ENCODE data around the gene CTAG1A. TPM values are rescaled to one million over a fixed set of nuclear protein-coding genes. Genes with fewer than 3 reads are reported as not detected.

CTAG1A gene
- total RNA-seq, 2 experiments from 2014 or later = not detected

GRCh38 chrX:154592505-154592904, 7.6 kb downstream of the CTAG1A start:
- Mint-ChIP-seq H3K4me1 (peaks cover 7% of the 10 kb centered on the region), H3K4me3 (no peak overlapping the region), H3K27ac (no peak overlapping the region), H3K9me3 (no peaks in the 10 kb centered on the region), H3K36me3 (ENCODE audit: low read depth) (peaks cover 4% of the 10 kb centered on the region), H3K27me3 (peaks cover 12% of the 10 kb centered on the region)
- ChIA-PET CTCF (no interaction called here), POLR2A (no interaction called here)
- no peak for DNase-seq

- Mint-ChIP-seq H3K9me3 (peaks cover 4% of the 10 kb centered on the region), H3K36me3 (ENCODE audit: low read depth) (peaks cover 4% of the 10 kb centered on the region), H3K4me3 (no peak overlapping the region), H3K4me1 (peaks cover 7% of the 10 kb centered on the region), H3K27ac (no peak overlapping the region), H3K27me3 (peaks cover 12% of the 10 kb centered on the region)
- ChIA-PET POLR2A (no interaction called here), CTCF (no interaction called here)
- no peak for DNase-seq
Observed at GRCh38 chrX:154593201-154593600, 8.3 kb downstream of the CTAG1A start.

- H3K36me3 Mint-ChIP-seq (ENCODE audit: low read depth) = peaks cover 4% of the 10 kb centered on the region
Observed at GRCh38 chrX:154594491-154594890, 9.6 kb downstream of the CTAG1A start.

GRCh38 chrX:154595559-154596249, 10.8 kb downstream of the CTAG1A start:
- ChIA-PET POLR2A (interaction anchor here (0.9 kb wide), 1 partner anchor 117 kb away, joined by 3 read pairs; no protein-coding TSS in a partner anchor), CTCF (no interaction called here)
- Mint-ChIP-seq H3K36me3 (ENCODE audit: low read depth) (peaks cover 4% of the 10 kb centered on the region), H3K27me3 (peaks cover 12% of the 10 kb centered on the region), H3K4me3 (no peak overlapping the region), H3K4me1 (peaks cover 12% of the 10 kb centered on the region), H3K27ac (no peak overlapping the region), H3K9me3 (peaks cover 4% of the 10 kb centered on the region)
- DNase-seq = no peak

More at GRCh38 chrX:154594491-154594890, 9.6 kb downstream of the CTAG1A start:
- Mint-ChIP-seq H3K27ac (no peak overlapping the region), H3K4me3 (no peak overlapping the region), H3K27me3 (peaks cover 12% of the 10 kb centered on the region), H3K4me1 (peaks cover 7% of the 10 kb centered on the region), H3K9me3 (peaks cover 4% of the 10 kb centered on the region)
- no peak for DNase-seq
- POLR2A ChIA-PET = no interaction called here
- CTCF ChIA-PET = interaction anchor here (1.2 kb wide), 1 partner anchor 154 kb away, joined by 4 read pairs; no protein-coding TSS in a partner anchor

GRCh38 chrX:154596290-154596929, 11.5 kb downstream of the CTAG1A start:
- DNase-seq = no peak
- POLR2A ChIA-PET = interaction anchor here (0.9 kb wide), 1 partner anchor 117 kb away, joined by 3 read pairs; no protein-coding TSS in a partner anchor
- Mint-ChIP-seq H3K27me3 (peaks cover 12% of the 10 kb centered on the region), H3K4me1 (peaks cover 12% of the 10 kb centered on the region), H3K4me3 (no peak overlapping the region), H3K9me3 (peaks cover 4% of the 10 kb centered on the region), H3K27ac (no peak overlapping the region), H3K36me3 (ENCODE audit: low read depth) (peaks cover 4% of the 10 kb centered on the region)
- CTCF ChIA-PET = no interaction called here

GRCh38 chrX:154597221-154597620, 12.3 kb downstream of the CTAG1A start:
- ChIA-PET POLR2A (no interaction called here), CTCF (no interaction called here)
- H3K4me1 Mint-ChIP-seq = peaks cover 12% of the 10 kb centered on the region
- peaks cover 4% of the 10 kb centered on the region for H3K9me3 Mint-ChIP-seq
- peaks cover 11% of the 10 kb centered on the region for H3K27me3 Mint-ChIP-seq
- no peak for DNase-seq
- no peak overlapping the region for H3K27ac Mint-ChIP-seq
- H3K36me3 Mint-ChIP-seq (ENCODE audit: low read depth) = peaks cover 3% of the 10 kb centered on the region
- no peak overlapping the region for H3K4me3 Mint-ChIP-seq

GRCh38 chrX:154598656-154599055, 13.7 kb downstream of the CTAG1A start:
- peaks cover 8% of the 10 kb centered on the region for H3K27me3 Mint-ChIP-seq
- H3K27ac Mint-ChIP-seq = no peak overlapping the region
- peaks cover 4% of the 10 kb centered on the region for H3K9me3 Mint-ChIP-seq
- DNase-seq = no peak
- CTCF ChIA-PET = interaction anchor here (1.1 kb wide), 1 partner anchor 119 kb away, joined by 3 read pairs; no protein-coding TSS in a partner anchor
- no peak overlapping the region for H3K4me3 Mint-ChIP-seq
- H3K4me1 Mint-ChIP-seq = peaks cover 12% of the 10 kb centered on the region
- no peaks in the 10 kb centered on the region for H3K36me3 Mint-ChIP-seq (ENCODE audit: low read depth)
- POLR2A ChIA-PET = no interaction called here

- Mint-ChIP-seq H3K27me3 (peaks cover 5% of the 10 kb centered on the region), H3K9me3 (peaks cover 4% of the 10 kb centered on the region), H3K27ac (no peak overlapping the region), H3K4me3 (no peak overlapping the region), H3K36me3 (ENCODE audit: low read depth) (no peaks in the 10 kb centered on the region), H3K4me1 (peaks cover 15% of the 10 kb centered on the region)
- ChIA-PET POLR2A (no interaction called here), CTCF (no interaction called here)
- DNase-seq = no peak
Observed at GRCh38 chrX:154599531-154599930, 14.6 kb downstream of the CTAG1A start.

- Mint-ChIP-seq H3K27me3 (peaks cover 2% of the 10 kb centered on the region), H3K36me3 (ENCODE audit: low read depth) (no peaks in the 10 kb centered on the region), H3K4me1 (peaks cover 14% of the 10 kb centered on the region), H3K9me3 (peaks cover 4% of the 10 kb centered on the region), H3K27ac (no peak overlapping the region), H3K4me3 (no peak overlapping the region)
- CTCF ChIA-PET = no interaction called here
- POLR2A ChIA-PET = no interaction called here
- DNase-seq = no peak
Observed at GRCh38 chrX:154600759-154601374, 15.9 kb downstream of the CTAG1A start.

GRCh38 chrX:154602226-154602625, 17.3 kb downstream of the CTAG1A start:
- Mint-ChIP-seq H3K4me1 (peaks cover 18% of the 10 kb centered on the region), H3K9me3 (peaks cover 4% of the 10 kb centered on the region)
- CTCF ChIA-PET = no interaction called here

GRCh38 chrX:154602766-154603437, 18.0 kb downstream of the CTAG1A start:
- DNase-seq = no peak
- H3K4me1 Mint-ChIP-seq = peaks cover 18% of the 10 kb centered on the region
- H3K27me3 Mint-ChIP-seq = no peaks in the 10 kb centered on the region
- POLR2A ChIA-PET = no interaction called here
- peaks cover under 1% of the 10 kb centered on the region for H3K9me3 Mint-ChIP-seq
- H3K27ac Mint-ChIP-seq = no peak overlapping the region
- no peak overlapping the region for H3K4me3 Mint-ChIP-seq
- CTCF ChIA-PET = no interaction called here
- H3K36me3 Mint-ChIP-seq (ENCODE audit: low read depth) = no peaks in the 10 kb centered on the region

More at GRCh38 chrX:154602226-154602625, 17.3 kb downstream of the CTAG1A start:
- Mint-ChIP-seq H3K36me3 (ENCODE audit: low read depth) (no peaks in the 10 kb centered on the region), H3K27ac (no peak overlapping the region), H3K27me3 (peaks cover 1% of the 10 kb centered on the region), H3K4me3 (no peak overlapping the region)
- POLR2A ChIA-PET = no interaction called here
- DNase-seq = no peak

GRCh38 chrX:154603438-154604430, 18.8 kb downstream of the CTAG1A start:
- Mint-ChIP-seq H3K4me1 (peaks cover 18% of the 10 kb centered on the region), H3K9me3 (no peaks in the 10 kb centered on the region), H3K36me3 (ENCODE audit: low read depth) (no peaks in the 10 kb centered on the region), H3K27ac (no peak overlapping the region), H3K27me3 (no peaks in the 10 kb centered on the region), H3K4me3 (no peak overlapping the region)
- CTCF ChIA-PET = no interaction called here
- POLR2A ChIA-PET = no interaction called here
- no peak for DNase-seq
